Bronchial epithelial cell (primary cell): ENCODE measurements around the gene PGC. TPM values are rescaled to one million over a fixed set of nuclear protein-coding genes. Genes with fewer than 3 reads are reported as not detected.

Experiments used
- DNase-seq: peaks from one replicate; pipeline ENCODE4 v3.0.0-alpha.2; 2010; ENCODE audit warnings: low read depth
- FAIRE-seq: peaks from 2 replicates; lab custom pipeline; 2011; peaks lifted over from hg19 to GRCh38; lab: Jason Lieb, UNC
- H3K27me3 ChIP-seq: 2 replicates; pipeline ENCODE4 v1.5.1; 2011; ENCODE audit warnings: low read length; ENCODE audit not compliant: control insufficient read depth, insufficient read depth
- H3K36me3 ChIP-seq: 2 replicates; pipeline ENCODE4 v1.5.1; 2011; ENCODE audit warnings: low read length; ENCODE audit not compliant: control insufficient read depth, insufficient read depth
- H3K4me3 ChIP-seq: 2 replicates; pipeline ENCODE4 v1.5.1; 2011; ENCODE audit warnings: mild to moderate bottlenecking, low read depth, low read length, control low read depth
- total RNA-seq: library from RNA; depleted of rRNA; stranded (reverse); fragments of >200 nt; gene quantifications from 2 replicates; pipeline ENCODE4 v1.2.1, GENCODE V29; 2014
- TF ChIP-seq, protein P1 (sequence below): IDR thresholded peaks from 2 replicates; pipeline ENCODE4 v1.5.1; 2011; ENCODE audit warnings: mild to moderate bottlenecking, moderate library complexity, low read length, control low read depth, inconsistent platforms; ENCODE audit not compliant: insufficient read depth, severe bottlenecking

Gene PGC
- total RNA-seq, 1 donor from 2014 or later: not detected

DNA sequence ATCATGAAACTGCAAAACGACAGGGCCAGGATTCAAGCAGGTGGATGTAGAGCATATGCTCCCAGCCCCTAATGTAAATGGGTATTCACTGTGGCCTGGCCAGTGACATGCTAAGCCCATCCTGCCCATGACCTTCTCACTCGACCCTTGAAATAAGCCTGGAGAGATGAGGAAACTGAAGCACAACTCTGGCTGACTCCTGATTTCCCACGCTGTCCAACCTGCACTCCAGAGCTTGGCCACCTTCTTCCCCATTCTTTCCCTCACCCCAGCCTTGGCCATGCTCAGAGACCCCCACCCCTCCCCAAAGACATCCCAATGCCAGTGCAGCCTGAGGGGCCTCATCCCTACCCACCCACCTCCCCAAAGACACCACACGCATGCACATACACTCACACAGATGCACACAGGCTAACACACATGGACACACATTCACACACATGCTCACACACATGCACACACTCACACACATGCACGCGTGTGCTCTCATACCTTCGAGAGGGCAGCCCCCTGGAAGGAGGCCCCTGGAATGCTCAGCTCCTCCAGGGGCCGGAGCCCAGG, 24.1 kb downstream of the PGC start:
- Histone ChIP-seq H3K4me3 (no peak overlapping the region), H3K27me3 (no peaks in the 10 kb centered on the region), H3K36me3 (no peaks in the 10 kb centered on the region)
- TF ChIP-seq, protein P1, sequence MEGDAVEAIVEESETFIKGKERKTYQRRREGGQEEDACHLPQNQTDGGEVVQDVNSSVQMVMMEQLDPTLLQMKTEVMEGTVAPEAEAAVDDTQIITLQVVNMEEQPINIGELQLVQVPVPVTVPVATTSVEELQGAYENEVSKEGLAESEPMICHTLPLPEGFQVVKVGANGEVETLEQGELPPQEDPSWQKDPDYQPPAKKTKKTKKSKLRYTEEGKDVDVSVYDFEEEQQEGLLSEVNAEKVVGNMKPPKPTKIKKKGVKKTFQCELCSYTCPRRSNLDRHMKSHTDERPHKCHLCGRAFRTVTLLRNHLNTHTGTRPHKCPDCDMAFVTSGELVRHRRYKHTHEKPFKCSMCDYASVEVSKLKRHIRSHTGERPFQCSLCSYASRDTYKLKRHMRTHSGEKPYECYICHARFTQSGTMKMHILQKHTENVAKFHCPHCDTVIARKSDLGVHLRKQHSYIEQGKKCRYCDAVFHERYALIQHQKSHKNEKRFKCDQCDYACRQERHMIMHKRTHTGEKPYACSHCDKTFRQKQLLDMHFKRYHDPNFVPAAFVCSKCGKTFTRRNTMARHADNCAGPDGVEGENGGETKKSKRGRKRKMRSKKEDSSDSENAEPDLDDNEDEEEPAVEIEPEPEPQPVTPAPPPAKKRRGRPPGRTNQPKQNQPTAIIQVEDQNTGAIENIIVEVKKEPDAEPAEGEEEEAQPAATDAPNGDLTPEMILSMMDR: no peak
- DNase-seq (no peak), FAIRE-seq (no peak)

DNA sequence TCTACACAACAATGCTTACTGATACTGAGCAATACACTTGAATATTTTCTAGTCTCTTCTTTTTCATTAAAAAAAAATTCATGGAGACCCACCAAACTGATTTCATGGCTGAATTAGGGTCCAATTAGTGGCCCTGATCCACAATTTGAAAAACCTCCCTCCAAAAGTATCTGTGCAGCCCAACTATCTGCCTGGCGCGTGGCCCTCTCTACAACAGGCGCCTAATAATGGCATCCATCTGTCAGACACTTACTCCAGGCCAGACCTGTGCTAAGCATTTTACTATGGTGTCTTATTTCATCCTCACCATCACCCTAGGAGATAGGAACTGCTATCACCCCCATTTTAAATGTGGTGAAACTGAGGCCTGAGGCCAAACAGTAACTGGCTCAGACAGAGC, 25.8 kb downstream of the PGC start:
- FAIRE-seq (no peak), DNase-seq (no peak)
- TF ChIP-seq, protein P1: no peak
- H3K4me3 ChIP-seq: no peak overlapping the region
- H3K36me3 ChIP-seq: no peaks in the 10 kb centered on the region
- no peaks in the 10 kb centered on the region for H3K27me3 ChIP-seq

DNA sequence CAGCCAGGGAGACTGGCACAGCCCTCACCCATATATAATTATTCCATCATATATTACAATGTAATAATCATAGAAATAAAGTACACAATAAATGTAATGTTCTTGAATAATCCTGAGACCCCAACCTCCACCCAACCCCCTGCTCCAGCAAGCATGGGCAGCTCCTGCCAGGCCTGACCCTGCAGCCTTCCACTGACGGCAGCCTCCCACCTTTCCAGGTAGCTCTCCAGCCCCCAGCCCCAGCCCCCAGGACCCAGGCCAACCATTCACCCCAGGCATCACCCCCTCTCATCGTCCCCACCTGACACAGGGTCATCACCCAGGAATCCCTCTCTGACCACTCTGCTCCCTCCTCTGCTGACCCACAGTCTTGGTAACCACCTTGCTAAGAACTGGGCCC, 26.4 kb downstream of the PGC start:
- Histone ChIP-seq H3K36me3 (no peaks in the 10 kb centered on the region), H3K4me3 (no peak overlapping the region), H3K27me3 (no peaks in the 10 kb centered on the region)
- FAIRE-seq: no peak
- DNase-seq: no peak
- TF ChIP-seq, protein P1: no peak

DNA sequence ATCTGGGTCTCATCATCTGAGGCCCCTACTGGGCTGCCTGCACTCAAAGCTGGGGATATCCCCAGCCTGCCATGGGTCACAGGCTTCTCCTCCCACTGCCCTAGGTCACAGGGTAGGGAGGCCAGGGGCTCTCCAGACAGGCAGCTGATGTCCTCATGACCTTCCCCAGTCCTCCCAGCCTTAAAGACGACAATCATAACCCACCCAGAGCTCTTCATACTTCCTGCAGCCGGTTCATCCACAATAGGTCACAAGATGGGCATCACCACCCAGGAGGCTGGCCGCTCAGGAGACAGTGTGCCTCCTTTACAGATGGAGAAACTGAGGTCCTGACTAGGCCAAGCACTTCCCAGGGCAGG, 27.0 kb downstream of the PGC start:
- DNase-seq (no peak), FAIRE-seq (no peak)
- Histone ChIP-seq H3K36me3 (no peaks in the 10 kb centered on the region), H3K4me3 (no peak overlapping the region), H3K27me3 (no peaks in the 10 kb centered on the region)
- TF ChIP-seq, protein P1: no peak

DNA sequence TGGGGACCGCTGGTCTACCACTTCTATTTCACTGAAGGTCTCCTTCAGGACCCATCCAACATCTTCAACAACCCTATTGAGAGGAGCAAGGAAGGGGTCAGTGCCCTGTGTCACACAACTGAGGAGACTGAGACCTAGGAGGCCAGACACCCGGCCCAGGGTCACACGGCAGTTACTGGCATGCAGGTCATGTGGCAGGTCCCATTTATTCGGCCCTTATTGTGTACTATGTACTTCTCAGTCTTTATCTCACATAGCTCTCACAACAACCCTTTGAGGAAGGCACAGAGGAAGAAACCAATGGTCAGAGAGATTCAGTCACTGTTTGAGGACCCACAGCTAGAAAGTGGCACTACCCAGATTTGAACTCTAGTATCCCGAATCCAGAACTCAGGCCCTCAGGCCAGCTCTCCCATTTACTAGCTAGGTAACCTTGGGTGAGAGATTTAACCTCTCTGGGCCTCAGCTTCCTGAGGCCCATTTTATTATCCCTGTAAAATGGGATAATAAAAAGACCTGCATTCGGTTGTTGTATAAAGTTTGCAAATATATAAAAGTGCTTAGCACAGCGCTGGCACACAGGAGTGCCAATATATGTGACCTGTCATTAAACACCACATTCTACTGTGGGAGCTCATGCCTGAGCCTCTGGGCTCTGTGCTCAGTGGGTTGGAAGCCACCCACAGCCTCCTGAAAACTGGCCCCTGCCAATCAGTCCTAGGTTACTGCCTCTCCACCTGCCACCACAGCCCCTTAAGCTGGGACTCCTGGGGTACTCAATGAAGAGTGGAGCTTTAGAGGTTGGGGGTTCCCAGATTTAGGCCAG, 27.5 kb downstream of the PGC start:
- TF ChIP-seq, protein P1: no peak
- FAIRE-seq (no peak), DNase-seq (no peak)
- no peak overlapping the region for H3K4me3 ChIP-seq
- no peaks in the 10 kb centered on the region for H3K36me3 ChIP-seq
- H3K27me3 ChIP-seq: no peaks in the 10 kb centered on the region
